Activated CD8-positive, alpha-beta memory T cell treated with anti-CD3 and anti-CD28 coated beads for 4 hours (primary cell): Measurements from ENCODE around the gene FLYWCH2.

Source experiments
- DNase-seq, 2 donors: peaks; one replicate each; pipeline ENCODE4 v3.0.0-alpha.2; 2020; ENCODE audit warnings: low read depth in 2 of 2

The FLYWCH2 gene

GRCh38 chr16:2882650-2883457, at the start of gene FLYWCH2:
TSS of gene FLYWCH2 (plus strand) at chr16:2883215. CDS start at chr16:2896450, 13,235 bp downstream.
- DNase-seq: peak; percentile 97 to 99

GRCh38 chr16:2833776-2834175, 49.2 kb upstream of the FLYWCH2 start:
- DNase-seq: no peak

- no peak for DNase-seq
Observed at GRCh38 chr16:2834968-2835367, 48.0 kb upstream of the FLYWCH2 start.

GRCh38 chr16:2835638-2836493, 47.1 kb upstream of the FLYWCH2 start:
- no peak for DNase-seq

- no peak for DNase-seq
Observed at GRCh38 chr16:2836646-2837508, 46.1 kb upstream of the FLYWCH2 start.

GRCh38 chr16:2838928-2839327, 44.1 kb upstream of the FLYWCH2 start:
- peak in 1 of 2 donors; percentile 24 for DNase-seq

- DNase-seq: no peak
Observed at GRCh38 chr16:2839650-2840450, 43.2 kb upstream of the FLYWCH2 start.

- DNase-seq: no peak
Observed at GRCh38 chr16:2840914-2841313, 42.1 kb upstream of the FLYWCH2 start.

- DNase-seq: no peak
Observed at GRCh38 chr16:2841606-2842339, 41.2 kb upstream of the FLYWCH2 start.

GRCh38 chr16:2842340-2843000, 40.5 kb upstream of the FLYWCH2 start:
- peak; percentile 34 to 51 for DNase-seq

- DNase-seq: no peak
Observed at GRCh38 chr16:2843526-2843925, 39.5 kb upstream of the FLYWCH2 start.

- DNase-seq: no peak
Observed at GRCh38 chr16:2845116-2845515, 37.9 kb upstream of the FLYWCH2 start.

- no peak for DNase-seq
Observed at GRCh38 chr16:2846511-2847310, 36.3 kb upstream of the FLYWCH2 start.

- DNase-seq: no peak
Observed at GRCh38 chr16:2848933-2849725, 33.9 kb upstream of the FLYWCH2 start.

- no peak for DNase-seq
Observed at GRCh38 chr16:2852003-2852730, 30.8 kb upstream of the FLYWCH2 start.

GRCh38 chr16:2852731-2853507, 30.1 kb upstream of the FLYWCH2 start:
- DNase-seq: no peak
